CD4-positive, alpha-beta T cell (primary cell): ENCODE data around the gene RFNG. TPM values are rescaled to one million over a fixed set of nuclear protein-coding genes. Genes with fewer than 3 reads are reported as not detected.

Source experiments
- ATAC-seq: fragments of 200-7000 bp; cut with Tn5 transposase; one replicate; pipeline ENCODE4 v1.10.0; 2022; ENCODE audit warnings: mild to moderate bottlenecking; ENCODE audit not compliant: poor library complexity
- CTCF ChIA-PET: fragments of 350-600 bp; sonication (Branson Sonifier 250); formaldehyde crosslinking; loops from one replicate; lab custom pipeline; 2021; ENCODE audit warnings: antibody characterized with exemption, inconsistent platforms; lab: Charles Lee
- POLR2A ChIA-PET: fragments of 350-600 bp; sonication (Branson Sonifier 250); formaldehyde crosslinking; loops from one replicate; lab custom pipeline; 2021; ENCODE audit warnings: antibody characterized with exemption, inconsistent platforms; lab: Charles Lee
- DNase-seq, 14 experiments: peaks; one replicate each; pipeline ENCODE4 v3.0.0-alpha.2; 2013 to 2020; ENCODE audit warnings: mixed read lengths in 2 of 14
- H3K27ac ChIP-seq, 2 donors: one replicate each; pipeline versions ENCODE4 v1.5.1 to v1.7.0; 2013; ENCODE audit warnings: low read length in 2 of 2, low read depth in 1 of 2, mild to moderate bottlenecking in 1 of 2
- H3K27me3 ChIP-seq, 2 experiments: 1 replicate in 1 of 2; 2 replicates in 1 of 2; pipeline versions ENCODE4 v1.6.1 to v1.7.0; 2013; ENCODE audit warnings: low read length in 2 of 2, control low read depth in 1 of 2, mild to moderate bottlenecking in 1 of 2, moderate library complexity in 1 of 2; ENCODE audit not compliant: insufficient read depth in 2 of 2, control insufficient read depth in 1 of 2
- H3K36me3 ChIP-seq: one replicate; pipeline ENCODE4 v1.6.1; 2013; ENCODE audit warnings: low read length, control low read depth; ENCODE audit not compliant: insufficient read depth
- H3K4me1 ChIP-seq: one replicate; pipeline ENCODE4 v1.6.1; 2013; ENCODE audit warnings: low read length, control low read depth; ENCODE audit not compliant: insufficient read depth
- H3K4me3 ChIP-seq: one replicate; pipeline ENCODE4 v1.5.1; 2013; ENCODE audit warnings: mild to moderate bottlenecking, low read length, moderate library complexity
- H3K9me3 ChIP-seq, 2 experiments: 1 replicate in 1 of 2; 2 replicates in 1 of 2; pipeline versions ENCODE4 v1.6.1 to v1.7.0; 2013; ENCODE audit warnings: low read length in 2 of 2, mild to moderate bottlenecking in 2 of 2, control low read depth in 1 of 2, moderate library complexity in 1 of 2; ENCODE audit not compliant: control insufficient read depth in 1 of 2, insufficient read depth in 1 of 2
- H3K27ac Mint-ChIP-seq: one replicate; pipeline ENCODE4 v1.8.0; 2020; ENCODE audit warnings: mixed read lengths
- H3K27me3 Mint-ChIP-seq: one replicate; pipeline ENCODE4 v1.8.0; 2021; ENCODE audit warnings: mixed read lengths
- H3K36me3 Mint-ChIP-seq: one replicate; pipeline ENCODE4 v1.8.0; 2021; ENCODE audit warnings: low read depth, mixed read lengths
- H3K4me1 Mint-ChIP-seq: one replicate; pipeline ENCODE4 v1.8.0; 2021; ENCODE audit warnings: low read depth, mixed read lengths
- H3K4me3 Mint-ChIP-seq: one replicate; pipeline ENCODE4 v1.8.0; 2020; ENCODE audit warnings: mild to moderate bottlenecking, mixed read lengths
- H3K9me3 Mint-ChIP-seq: one replicate; pipeline ENCODE4 v1.8.0; 2020; ENCODE audit warnings: mixed read lengths
- CTCF ChIP-seq: fragments of 200-600 bp; IDR thresholded peaks from one replicate; pipeline ENCODE4 v1.8.0; 2022; ENCODE audit warnings: antibody characterized with exemption, mild to moderate bottlenecking
- intact Hi-C, 2 experiments: fragments of 100-400 bp; cut with DNase I in 1 of 2; cut with micrococcal nuclease in 1 of 2; formaldehyde crosslinking; loops; one replicate each; pipeline versions ENCODE4 v1.15.1 to v1.9.0; 2023 to 2025; cut with DNase I, micrococcal nuclease
- total RNA-seq, 174 experiments: library from RNA in 2 of 174; stranded (reverse) in 2 of 174; gene quantifications; one replicate each; pipeline ENCODE4 v1.2.3 and lab custom pipeline; 2021 to 2026

RFNG gene
- total RNA-seq, 2 experiments from 2014 or later: 28.1 to 31.2 TPM

GRCh38 chr17:82006468-82007227, 45.0 kb downstream of the RFNG start:
- Mint-ChIP-seq H3K27me3 (no peaks in the 10 kb centered on the region), H3K27ac (no peak overlapping the region), H3K9me3 (no peaks in the 10 kb centered on the region), H3K36me3 (no peaks in the 10 kb centered on the region), H3K4me3 (no peak overlapping the region), H3K4me1 (no peaks in the 10 kb centered on the region)
- no peak for ATAC-seq
- Histone ChIP-seq H3K4me3 (no peak overlapping the region), H3K27me3 (no peaks in the 10 kb centered on the region), H3K4me1 (no peaks in the 10 kb centered on the region), H3K27ac (no peak overlapping the region), H3K36me3 (no peaks in the 10 kb centered on the region), H3K9me3 (no peaks in the 10 kb centered on the region)
- no peak for TF ChIP-seq CTCF
- intact Hi-C loops: no loop called here
- no peak for DNase-seq
- ChIA-PET POLR2A (no interaction called here), CTCF (no interaction called here)

- Mint-ChIP-seq H3K4me1 (no peaks in the 10 kb centered on the region), H3K9me3 (no peaks in the 10 kb centered on the region), H3K36me3 (no peaks in the 10 kb centered on the region), H3K4me3 (no peak overlapping the region), H3K27me3 (no peaks in the 10 kb centered on the region), H3K27ac (no peak overlapping the region)
- no peak for ATAC-seq
- no peak for TF ChIP-seq CTCF
- DNase-seq: no peak
- no peaks in the 10 kb centered on the region for H3K27me3 ChIP-seq
- no peak overlapping the region for H3K4me3 ChIP-seq
- H3K36me3 ChIP-seq: no peaks in the 10 kb centered on the region
- ChIA-PET CTCF (no interaction called here), POLR2A (no interaction called here)
- H3K4me1 ChIP-seq: no peaks in the 10 kb centered on the region
- no peak overlapping the region for H3K27ac ChIP-seq
- H3K9me3 ChIP-seq: no peaks in the 10 kb centered on the region
- intact Hi-C loops: no loop called here
Observed at GRCh38 chr17:82005701-82006348, 45.8 kb downstream of the RFNG start.

GRCh38 chr17:82004517-82005455, 46.8 kb downstream of the RFNG start:
- Mint-ChIP-seq H3K4me1 (no peaks in the 10 kb centered on the region), H3K9me3 (no peaks in the 10 kb centered on the region), H3K27me3 (no peaks in the 10 kb centered on the region), H3K36me3 (no peaks in the 10 kb centered on the region), H3K4me3 (no peak overlapping the region), H3K27ac (no peak overlapping the region)
- DNase-seq (no peak), ATAC-seq (no peak)
- H3K36me3 ChIP-seq: no peaks in the 10 kb centered on the region
- H3K9me3 ChIP-seq: no peaks in the 10 kb centered on the region
- ChIA-PET POLR2A (no interaction called here), CTCF (interaction anchor here (1.1 kb wide), 1 partner anchor 45 kb away, joined by 4 read pairs; no protein-coding TSS in a partner anchor)
- H3K27me3 ChIP-seq: no peaks in the 10 kb centered on the region
- no peak for TF ChIP-seq CTCF
- intact Hi-C loops: no loop called here
- no peak overlapping the region for H3K27ac ChIP-seq
- no peaks in the 10 kb centered on the region for H3K4me1 ChIP-seq
- no peak overlapping the region for H3K4me3 ChIP-seq
